GM18909 (cell line): ENCODE data around the gene NUCB2.

Source experiments
- ATAC-seq: cut with Tn5 transposase; IDR thresholded peaks from one replicate; pipeline ENCODE4 v1.9.1; 2021; ENCODE audit warnings: mild to moderate bottlenecking; ENCODE audit not compliant: unreplicated experiment, poor library complexity

The NUCB2 gene

GRCh38 chr11:17378655-17379054 is 102.1 kb downstream of the NUCB2 start:
- ATAC-seq: no peak

GRCh38 chr11:17379383-17380180 is 103.0 kb downstream of the NUCB2 start:
- ATAC-seq: no peak

DNA sequence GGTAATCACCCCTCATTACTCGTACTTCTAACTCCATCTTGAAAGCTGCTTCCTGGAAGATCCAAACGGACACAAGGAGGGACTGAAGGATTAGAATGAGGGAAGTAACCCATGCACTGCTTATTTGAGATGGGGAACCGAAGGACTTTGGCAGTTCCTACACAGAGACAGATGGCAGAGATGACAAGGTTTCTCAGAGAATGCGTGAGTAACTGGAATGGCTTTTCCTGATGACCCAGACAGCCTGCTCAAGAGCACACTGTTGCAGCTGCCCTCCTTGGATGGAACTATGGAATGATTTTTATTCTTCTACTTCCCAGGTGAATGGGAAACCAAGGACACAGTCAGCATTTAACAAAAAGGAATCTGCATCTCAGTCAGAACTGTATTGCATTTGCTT is 104.6 kb downstream of the NUCB2 start:
- ATAC-seq: no peak
